MM.1S (cell line): Measurements from ENCODE around the gene FUZ.

ENCODE experiments used
- DNase-seq: peaks from one replicate; pipeline ENCODE4 v3.0.0-alpha.2; 2015
- H2AFZ ChIP-seq: fragments of 300-600 bp; sonication (generic); 2 replicates; pipeline ENCODE4 v1.6.0; 2016; ENCODE audit warnings: antibody characterized with exemption, low read length
- H3F3A ChIP-seq: fragments of 300-600 bp; sonication (generic); 2 replicates; pipeline ENCODE4 v1.6.1; 2016; ENCODE audit warnings: mild to moderate bottlenecking, antibody characterized with exemption, low read length, moderate library complexity, mixed read lengths; ENCODE audit not compliant: insufficient read depth
- H3K27ac ChIP-seq: fragments of 300-600 bp; sonication (generic); 2 replicates; pipeline ENCODE4 v1.5.1; 2016; ENCODE audit warnings: mild to moderate bottlenecking, low read length
- H3K27me3 ChIP-seq: fragments of 300-600 bp; sonication (generic); replicated peaks from 2 replicates; pipeline ENCODE4 v1.6.0; 2016; ENCODE audit warnings: low read length; ENCODE audit not compliant: insufficient read depth
- H3K36me3 ChIP-seq: fragments of 300-600 bp; sonication (generic); replicated peaks from 2 replicates; pipeline ENCODE4 v1.6.1; 2016; ENCODE audit warnings: mild to moderate bottlenecking, low read length, mixed read lengths; ENCODE audit not compliant: insufficient read depth
- H3K4me1 ChIP-seq: fragments of 300-600 bp; sonication (generic); 2 replicates; pipeline ENCODE4 v1.6.1; 2016; ENCODE audit warnings: low read length, mixed read lengths
- H3K4me2 ChIP-seq: fragments of 300-600 bp; sonication (generic); 2 replicates; pipeline ENCODE4 v1.6.0; 2016; ENCODE audit warnings: low read depth, low read length
- H3K4me3 ChIP-seq: fragments of 300-600 bp; sonication (generic); 2 replicates; pipeline ENCODE4 v1.5.1; 2016; ENCODE audit warnings: low read length, mixed read lengths
- H3K79me2 ChIP-seq: fragments of 300-600 bp; sonication (generic); 2 replicates; pipeline ENCODE4 v1.6.1; 2016; ENCODE audit warnings: mixed run types, low read length, mixed read lengths
- H3K9ac ChIP-seq: fragments of 300-600 bp; sonication (generic); 2 replicates; pipeline ENCODE4 v1.6.1; 2016; ENCODE audit warnings: low read length, mixed read lengths
- H3K9me2 ChIP-seq: fragments of 300-600 bp; sonication (generic); replicated peaks from 2 replicates; pipeline ENCODE4 v1.6.1; 2016; ENCODE audit warnings: mild to moderate bottlenecking, low read length, mixed read lengths; ENCODE audit not compliant: insufficient read depth
- H3K9me3 ChIP-seq: fragments of 300-600 bp; sonication (generic); replicated peaks from 2 replicates; pipeline ENCODE4 v1.6.1; 2016; ENCODE audit warnings: mild to moderate bottlenecking, low read length, mixed read lengths; ENCODE audit not compliant: insufficient read depth
- H4K20me1 ChIP-seq: fragments of 300-600 bp; sonication (generic); 2 replicates; pipeline ENCODE4 v1.6.1; 2016; ENCODE audit warnings: mild to moderate bottlenecking, low read length, moderate library complexity, mixed read lengths; ENCODE audit not compliant: insufficient read depth
- EZH2 ChIP-seq: fragments of 300-600 bp; sonication (generic); optimal IDR thresholded peaks from 2 replicates; pipeline ENCODE3; 2017; ENCODE audit warnings: low read depth, mild to moderate bottlenecking, antibody characterized with exemption, low read length, mixed read lengths
- EZH2phosphoT487 ChIP-seq: fragments of 300-600 bp; sonication (generic); IDR thresholded peaks from 2 replicates; pipeline ENCODE4 v1.6.1; 2018; ENCODE audit warnings: antibody characterized with exemption, low read length
- TF ChIP-seq, protein P1 (sequence below): fragments of 300-600 bp; sonication (generic); IDR thresholded peaks from 2 replicates; pipeline ENCODE4 v1.5.1; 2016; ENCODE audit warnings: antibody characterized with exemption, low read length, mixed read lengths

The FUZ gene

DNA sequence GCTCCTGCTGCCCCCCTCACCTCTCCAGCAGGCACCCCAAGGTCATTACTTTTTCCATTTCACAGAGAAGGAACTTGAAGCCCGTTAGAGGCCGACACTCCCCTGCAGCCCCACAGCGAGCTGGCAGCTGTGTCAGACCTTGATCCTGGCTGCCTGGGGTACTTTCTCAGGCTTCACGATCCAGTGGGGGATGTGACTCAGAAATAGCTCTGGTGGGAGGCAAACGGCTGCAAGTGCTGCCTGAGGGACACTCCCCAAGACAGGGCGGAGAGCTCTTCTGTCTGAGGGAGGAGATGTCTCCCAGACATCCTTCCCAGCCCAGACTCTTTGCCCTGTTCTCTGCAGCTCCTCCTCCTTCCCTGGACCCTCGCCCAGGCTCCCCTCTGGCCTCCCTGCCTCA is 54.8 kb downstream of the FUZ start:
- Histone ChIP-seq H3K79me2 (no peaks in the 10 kb centered on the region), H3K36me3 (no peaks in the 10 kb centered on the region), H3K4me1 (no peaks in the 10 kb centered on the region), H3K9me3 (no peaks in the 10 kb centered on the region), H3K9me2 (no peaks in the 10 kb centered on the region), H3K27me3 (peaks cover 21% of the 10 kb centered on the region), H3K4me2 (no peak overlapping the region), H3F3A (no peaks in the 10 kb centered on the region), H4K20me1 (no peaks in the 10 kb centered on the region), H2AFZ (no peak overlapping the region), H3K27ac (no peak overlapping the region), H3K9ac (no peak overlapping the region), H3K4me3 (no peak overlapping the region)
- DNase-seq: no peak
- TF ChIP-seq EZH2: no peak
- TF ChIP-seq EZH2phosphoT487: no peak
- TF ChIP-seq, protein P1, sequence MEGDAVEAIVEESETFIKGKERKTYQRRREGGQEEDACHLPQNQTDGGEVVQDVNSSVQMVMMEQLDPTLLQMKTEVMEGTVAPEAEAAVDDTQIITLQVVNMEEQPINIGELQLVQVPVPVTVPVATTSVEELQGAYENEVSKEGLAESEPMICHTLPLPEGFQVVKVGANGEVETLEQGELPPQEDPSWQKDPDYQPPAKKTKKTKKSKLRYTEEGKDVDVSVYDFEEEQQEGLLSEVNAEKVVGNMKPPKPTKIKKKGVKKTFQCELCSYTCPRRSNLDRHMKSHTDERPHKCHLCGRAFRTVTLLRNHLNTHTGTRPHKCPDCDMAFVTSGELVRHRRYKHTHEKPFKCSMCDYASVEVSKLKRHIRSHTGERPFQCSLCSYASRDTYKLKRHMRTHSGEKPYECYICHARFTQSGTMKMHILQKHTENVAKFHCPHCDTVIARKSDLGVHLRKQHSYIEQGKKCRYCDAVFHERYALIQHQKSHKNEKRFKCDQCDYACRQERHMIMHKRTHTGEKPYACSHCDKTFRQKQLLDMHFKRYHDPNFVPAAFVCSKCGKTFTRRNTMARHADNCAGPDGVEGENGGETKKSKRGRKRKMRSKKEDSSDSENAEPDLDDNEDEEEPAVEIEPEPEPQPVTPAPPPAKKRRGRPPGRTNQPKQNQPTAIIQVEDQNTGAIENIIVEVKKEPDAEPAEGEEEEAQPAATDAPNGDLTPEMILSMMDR: no peak
